Esophagus muscularis mucosa (tissue), 4 donors: ENCODE results near the gene CACNA2D3. TPM values are rescaled to one million over a fixed set of nuclear protein-coding genes. Genes with fewer than 3 reads are reported as not detected.

Experiments
- DNase-seq: peaks from one replicate; pipeline ENCODE4 v3.0.0-alpha.2; 2017; ENCODE audit errors: extremely low spot score
- H3K27ac ChIP-seq, 4 donors: fragments of 200-600 bp; sonication (generic); replicated peaks in 1 of 4; 1 replicate in 3 of 4; 2 replicates in 1 of 4; pipeline ENCODE4 v1.5.1; 2016 to 2019; ENCODE audit warnings: mild to moderate bottlenecking in 1 of 4
- H3K27me3 ChIP-seq, 4 donors: fragments of 200-600 bp; sonication (generic); one replicate each; pipeline versions ENCODE4 v1.5.1 to v1.6.0; 2016 to 2019
- H3K36me3 ChIP-seq, 4 donors: fragments of 200-600 bp; sonication (generic); one replicate each; pipeline ENCODE4 v1.5.1; 2016 to 2019
- H3K4me1 ChIP-seq, 4 donors: fragments of 200-600 bp; sonication (generic); one replicate each; pipeline ENCODE4 v1.5.1; 2016 to 2019
- H3K4me3 ChIP-seq, 4 donors: fragments of 200-600 bp; sonication (generic); 1 replicate in 2 of 4; 2 replicates in 2 of 4; pipeline ENCODE4 v1.5.1; 2016 to 2019; ENCODE audit warnings: mild to moderate bottlenecking in 4 of 4, moderate library complexity in 1 of 4
- H3K9me3 ChIP-seq, 4 donors: fragments of 200-600 bp; sonication (generic); 1 replicate in 3 of 4; 2 replicates in 1 of 4; pipeline ENCODE4 v1.5.1; 2016 to 2019
- EP300 ChIP-seq: sonication (generic); formaldehyde crosslinking; IDR thresholded peaks from one replicate; pipeline ENCODE4 v1.6.1; 2017; ENCODE audit warnings: antibody characterized with exemption
- POLR2A ChIP-seq: fragments of 450-650 bp; IDR thresholded peaks from one replicate; pipeline ENCODE4 v1.6.1; 2017; ENCODE audit warnings: antibody characterized with exemption, moderate library complexity, mild to moderate bottlenecking, low read depth
- POLR2AphosphoS5 ChIP-seq, 2 donors: sonication (generic); formaldehyde crosslinking; IDR thresholded peaks; one replicate each; pipeline ENCODE4 v1.6.1; 2017; ENCODE audit warnings: antibody characterized with exemption in 2 of 2
- WGBS: methylation state at CpG from one replicate; pipeline ENCODE4 v1.1.5; 2018; 5-methylcytosine and 5-hydroxymethylcytosine counted together
- intact Hi-C: fragments of 100-400 bp; cut with DNase I; formaldehyde crosslinking; loops from one replicate; pipeline ENCODE4 v1.15.1; 2023
- total RNA-seq, 4 donors: library from RNA; depleted of rRNA; stranded (reverse); fragments of >200 nt; gene quantifications; one replicate each; pipeline versions ENCODE4 v1.1.0 to v1.2.1, GENCODE V29; 2016
- TF ChIP-seq, protein P1 (sequence below), 3 experiments: fragments of 200-600 bp in 2 of 3; fragments of 450-650 bp in 1 of 3; sonication (generic) in 2 of 3; IDR thresholded peaks; one replicate each; pipeline ENCODE4 v1.5.1; 2017 to 2019; ENCODE audit warnings: antibody characterized with exemption in 3 of 3, mild to moderate bottlenecking in 2 of 3, moderate library complexity in 1 of 3

Gene CACNA2D3
- total RNA-seq, 4 donors from 2014 or later = 2.5 to 6.3 (median 3.9) TPM

DNA sequence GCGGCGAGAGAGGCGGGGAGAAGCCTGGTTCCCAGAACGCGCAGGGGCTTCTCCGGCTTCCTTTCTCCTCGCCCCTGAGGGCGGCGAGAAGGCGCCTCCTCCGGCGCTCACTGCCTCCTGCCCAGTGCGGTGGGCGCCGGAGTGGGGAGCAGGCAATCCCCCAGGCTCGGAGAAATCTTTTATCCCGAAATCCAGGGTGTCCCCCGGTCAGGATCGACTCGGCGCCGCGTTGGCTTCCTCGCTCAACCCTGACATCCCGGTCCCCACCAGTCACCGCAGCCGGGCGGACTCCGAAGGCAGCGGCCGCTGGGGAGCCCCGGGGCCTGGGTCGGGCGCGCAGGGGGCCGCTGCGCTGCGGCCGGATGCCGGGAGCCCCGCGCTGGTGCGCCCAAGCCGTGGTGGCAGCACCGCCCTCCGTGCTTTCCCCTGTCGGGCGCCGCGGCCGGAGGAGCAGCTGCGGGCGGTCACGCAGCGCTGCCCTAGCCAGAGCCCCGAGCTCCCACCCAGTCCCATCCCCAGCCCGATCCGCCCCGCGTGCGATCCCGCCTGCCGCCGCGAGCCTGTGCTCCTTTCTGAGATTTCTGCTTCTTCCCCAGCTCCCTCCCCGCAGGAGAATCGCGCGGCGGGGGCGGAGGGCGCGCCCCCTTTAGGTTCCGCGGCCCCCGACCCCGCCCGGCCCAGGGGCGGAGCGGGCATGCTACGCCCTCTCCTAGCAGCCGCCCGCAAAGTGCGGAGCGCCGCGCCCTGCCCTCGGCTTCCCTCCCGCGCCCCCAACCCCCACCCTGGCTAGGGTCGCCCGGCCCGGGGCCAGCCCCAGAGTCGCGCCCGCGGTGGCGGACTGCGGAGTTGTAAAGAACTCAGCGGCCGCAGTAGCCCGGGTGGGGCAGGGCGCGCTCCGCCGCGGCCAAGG is 683 bp upstream of the CACNA2D3 start:
- Histone ChIP-seq H3K27me3 (peaks cover 0 to 51% (median 5%) of the 10 kb centered on the region in 4 donors), H3K27ac (peak overlapping the region; percentile 59 to 79 (median 72)), H3K4me1 (peaks cover 7 to 38% (median 33%) of the 10 kb centered on the region in 4 donors), H3K4me3 (peak overlapping the region; percentile 66 to 74 (median 70)), H3K36me3 (no peaks in the 10 kb centered on the region), H3K9me3 (peaks cover 0 to under 1% (median 0%) of the 10 kb centered on the region in 4 donors)
- WGBS = under 1% methylated on average over 30 of the region's 107 CpGs
- intact Hi-C loops = no loop called here
- peak; percentile 83 for DNase-seq
- TF ChIP-seq, protein P1, sequence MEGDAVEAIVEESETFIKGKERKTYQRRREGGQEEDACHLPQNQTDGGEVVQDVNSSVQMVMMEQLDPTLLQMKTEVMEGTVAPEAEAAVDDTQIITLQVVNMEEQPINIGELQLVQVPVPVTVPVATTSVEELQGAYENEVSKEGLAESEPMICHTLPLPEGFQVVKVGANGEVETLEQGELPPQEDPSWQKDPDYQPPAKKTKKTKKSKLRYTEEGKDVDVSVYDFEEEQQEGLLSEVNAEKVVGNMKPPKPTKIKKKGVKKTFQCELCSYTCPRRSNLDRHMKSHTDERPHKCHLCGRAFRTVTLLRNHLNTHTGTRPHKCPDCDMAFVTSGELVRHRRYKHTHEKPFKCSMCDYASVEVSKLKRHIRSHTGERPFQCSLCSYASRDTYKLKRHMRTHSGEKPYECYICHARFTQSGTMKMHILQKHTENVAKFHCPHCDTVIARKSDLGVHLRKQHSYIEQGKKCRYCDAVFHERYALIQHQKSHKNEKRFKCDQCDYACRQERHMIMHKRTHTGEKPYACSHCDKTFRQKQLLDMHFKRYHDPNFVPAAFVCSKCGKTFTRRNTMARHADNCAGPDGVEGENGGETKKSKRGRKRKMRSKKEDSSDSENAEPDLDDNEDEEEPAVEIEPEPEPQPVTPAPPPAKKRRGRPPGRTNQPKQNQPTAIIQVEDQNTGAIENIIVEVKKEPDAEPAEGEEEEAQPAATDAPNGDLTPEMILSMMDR (IDR thresholded peaks at IDR 0.05) = no peak
- TF ChIP-seq POLR2A = no peak
- TF ChIP-seq EP300 = no peak
- no peak for TF ChIP-seq POLR2AphosphoS5 (IDR thresholded peaks at IDR 0.05)

DNA sequence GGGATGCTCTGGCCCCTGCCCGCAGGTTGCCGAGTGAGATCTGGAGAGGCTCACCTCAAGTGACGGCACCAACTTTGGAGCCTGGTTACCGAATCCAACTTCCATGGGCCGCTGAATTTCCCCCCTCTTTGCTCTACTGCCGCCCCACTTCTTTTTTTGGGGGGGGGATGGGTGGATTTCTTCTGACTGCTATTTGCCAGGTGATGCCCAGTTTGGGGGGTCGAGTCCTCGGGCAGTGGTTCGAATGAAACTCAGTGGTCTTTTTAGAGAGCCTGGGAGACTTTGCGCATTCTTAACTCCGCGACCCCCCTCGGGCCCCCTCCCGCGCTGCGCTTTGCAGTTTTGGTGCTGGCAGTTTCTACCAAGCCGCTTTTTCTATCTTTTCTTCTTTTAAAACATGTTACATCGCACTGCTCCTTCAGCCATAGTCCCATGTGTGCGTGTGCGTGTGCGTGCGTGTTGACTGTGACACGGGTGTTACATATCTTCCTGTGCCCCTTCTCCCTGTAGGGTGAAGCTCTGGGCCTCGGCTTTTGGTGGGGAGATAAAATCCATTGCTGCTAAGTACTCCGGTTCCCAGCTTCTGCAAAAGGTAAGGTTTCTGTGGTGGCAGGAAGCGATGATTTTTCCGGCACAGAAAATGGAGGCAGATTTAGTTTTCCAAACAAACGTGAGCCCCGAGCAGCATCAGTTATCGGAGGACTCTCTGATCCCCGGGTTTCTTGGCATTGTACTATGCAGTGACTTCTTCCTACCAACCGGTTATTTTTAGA is 837 bp downstream of the CACNA2D3 start:
- WGBS = 1% methylated on average over 30 of the region's 32 CpGs
- intact Hi-C loops = no loop called here

DNA sequence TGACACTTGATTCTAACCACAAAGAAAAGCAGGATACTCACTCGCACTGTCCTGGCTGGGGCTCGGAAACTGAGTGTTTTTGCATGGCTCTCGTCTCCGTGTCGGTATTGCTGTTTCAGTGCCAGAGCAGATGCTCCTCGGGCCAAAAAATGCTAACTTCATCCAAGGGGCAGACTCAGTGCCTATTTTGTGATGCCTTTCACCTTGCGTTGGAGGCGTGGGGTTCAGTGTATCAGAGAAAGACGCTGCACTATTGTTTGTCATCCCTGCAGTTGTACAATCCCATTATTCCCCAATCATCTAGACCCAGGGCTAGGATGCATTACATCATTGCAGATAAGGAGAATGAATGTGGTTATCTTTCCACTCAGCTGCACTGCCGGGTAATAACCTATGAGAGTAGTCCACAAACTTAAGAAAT is 1.4 kb downstream of the CACNA2D3 start:
- peaks cover 0 to 39% (median 5%) of the 10 kb centered on the region in 4 donors for H3K27me3 ChIP-seq
- H3K9me3 ChIP-seq = no peaks in the 10 kb centered on the region
- H3K27ac ChIP-seq = peak overlapping the region in 3 of 4 donors; percentile 56 to 79 (median 71)
- H3K4me1 ChIP-seq = peaks cover 7 to 38% (median 33%) of the 10 kb centered on the region in 4 donors
- WGBS = 5% methylated on average over 10 of the region's 10 CpGs
- intact Hi-C loops = no loop called here
- H3K4me3 ChIP-seq = peak overlapping the region; percentile 66 to 74 (median 70)
- H3K36me3 ChIP-seq = no peaks in the 10 kb centered on the region
- peak; percentile 91 for DNase-seq
- TF ChIP-seq, protein P1 (IDR thresholded peaks at IDR 0.05) = no peak
- TF ChIP-seq POLR2AphosphoS5 (IDR thresholded peaks at IDR 0.05) = peak in 1 of 2 donors; percentile 18

More for the DNA sequence above, 837 bp downstream of the CACNA2D3 start:
- peak overlapping the region; percentile 66 to 74 (median 70) for H3K4me3 ChIP-seq
- peaks cover 7 to 38% (median 33%) of the 10 kb centered on the region in 4 donors for H3K4me1 ChIP-seq
- TF ChIP-seq, protein P1 (IDR thresholded peaks at IDR 0.05) = no peak
- TF ChIP-seq POLR2A = no peak
- peaks cover 0 to 40% (median 5%) of the 10 kb centered on the region in 4 donors for H3K27me3 ChIP-seq
- no peaks in the 10 kb centered on the region for H3K9me3 ChIP-seq
- peak overlapping the region; percentile 56 to 79 (median 65) for H3K27ac ChIP-seq
- H3K36me3 ChIP-seq = no peaks in the 10 kb centered on the region
- DNase-seq = peak; percentile 60

DNA sequence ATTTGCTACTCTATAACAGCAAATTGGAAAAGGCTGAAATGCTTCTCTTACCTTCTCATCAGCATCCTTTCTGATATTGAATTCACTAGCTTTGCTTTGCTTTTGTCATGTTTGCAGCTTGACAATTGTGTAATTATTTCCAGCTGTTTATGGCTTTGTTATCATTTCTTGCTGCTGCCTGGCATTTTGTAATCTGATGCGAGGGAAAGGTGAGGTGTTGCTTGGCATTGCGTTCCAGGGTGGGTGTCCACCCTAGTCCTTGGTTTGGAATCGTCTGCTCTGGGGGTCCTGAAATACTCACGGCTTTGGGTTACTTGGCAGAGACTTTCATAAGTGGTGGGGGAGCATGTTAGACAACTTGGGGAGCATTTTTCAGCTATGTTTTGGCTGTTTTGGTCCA is 2.9 kb downstream of the CACNA2D3 start:
- intact Hi-C loops = no loop called here
- no peak for TF ChIP-seq POLR2A
- no peak for TF ChIP-seq POLR2AphosphoS5 (IDR thresholded peaks at IDR 0.05)
- no peak for TF ChIP-seq EP300
- TF ChIP-seq, protein P1 (IDR thresholded peaks at IDR 0.05) = no peak

More for the DNA sequence above, 2.9 kb downstream of the CACNA2D3 start:
- H3K27ac ChIP-seq = no peak overlapping the region
- peaks cover 7 to 35% (median 32%) of the 10 kb centered on the region in 4 donors for H3K4me1 ChIP-seq
- H3K36me3 ChIP-seq = no peaks in the 10 kb centered on the region
- H3K27me3 ChIP-seq = peaks cover 0 to 24% (median 5%) of the 10 kb centered on the region in 4 donors
- no peaks in the 10 kb centered on the region for H3K9me3 ChIP-seq
- peak; percentile 70 for DNase-seq
- H3K4me3 ChIP-seq = no peak overlapping the region
- WGBS = 73% methylated on average over 4 of the region's 4 CpGs
